SJSA1 (cell line): ENCODE measurements around the gene GPATCH8. TPM values are rescaled to one million over a fixed set of nuclear protein-coding genes. Genes with fewer than 3 reads are reported as not detected.

ENCODE experiments used
- DNase-seq, 2 experiments: peaks; one replicate each; pipeline ENCODE4 v3.0.0-alpha.2; 2015 to 2020; ENCODE audit warnings: low spot score in 2 of 2, low read depth in 1 of 2
- H3K27ac ChIP-seq: fragments of 250-450 bp; sonication (Bioruptor Pico); 2 replicates; pipeline ENCODE4 v1.5.1; 2020; ENCODE audit warnings: mild to moderate bottlenecking, moderate library complexity
- H3K27me3 ChIP-seq: fragments of 250-450 bp; sonication (Bioruptor Pico); replicated peaks from 2 replicates; pipeline ENCODE4 v1.5.1; 2020; ENCODE audit warnings: mild to moderate bottlenecking, moderate library complexity
- H3K36me3 ChIP-seq: fragments of 250-450 bp; sonication (Bioruptor Pico); 2 replicates; pipeline ENCODE4 v1.5.1; 2020; ENCODE audit warnings: mild to moderate bottlenecking
- H3K4me1 ChIP-seq: fragments of 250-450 bp; sonication (Bioruptor Pico); replicated peaks from 2 replicates; pipeline ENCODE4 v1.6.1; 2021; ENCODE audit warnings: mild to moderate bottlenecking
- H3K4me3 ChIP-seq: fragments of 250-450 bp; sonication (Bioruptor Pico); 2 replicates; pipeline ENCODE4 v1.5.1; 2020; ENCODE audit warnings: mild to moderate bottlenecking
- H3K9me3 ChIP-seq: fragments of 250-450 bp; sonication (Bioruptor Pico); replicated peaks from 2 replicates; pipeline ENCODE4 v1.5.1; 2020; ENCODE audit warnings: mild to moderate bottlenecking
- total RNA-seq: library from RNA; depleted of rRNA; stranded (reverse); fragments of >200 nt; shearing (Covaris generic); gene quantifications from 2 replicates; pipeline ENCODE4 v1.2.3, GENCODE V29; 2014

The GPATCH8 gene
- total RNA-seq, 1 experiment from 2014 or later, result 22.7 TPM

GRCh38 chr17:44464037-44464436 lies 39.2 kb downstream of the GPATCH8 start:
- H3K27me3 ChIP-seq, result no peaks in the 10 kb centered on the region
- peaks cover 20% of the 10 kb centered on the region for H3K36me3 ChIP-seq
- H3K4me3 ChIP-seq, result no peak overlapping the region
- no peaks in the 10 kb centered on the region for H3K9me3 ChIP-seq
- peaks cover 28% of the 10 kb centered on the region for H3K4me1 ChIP-seq
- peak overlapping the region; percentile 12; the same call in 1 of the 2 replicates for H3K27ac ChIP-seq
- peak in 1 of 2 experiments; percentile 42 for DNase-seq

GRCh38 chr17:44451832-44452231 lies 51.4 kb downstream of the GPATCH8 start:
- Histone ChIP-seq H3K4me3 (no peak overlapping the region), H3K4me1 (no peaks in the 10 kb centered on the region), H3K36me3 (peaks cover 21% of the 10 kb centered on the region), H3K9me3 (no peaks in the 10 kb centered on the region), H3K27ac (no peak overlapping the region), H3K27me3 (no peaks in the 10 kb centered on the region)
- no peak for DNase-seq

GRCh38 chr17:44451016-44451627 lies 52.1 kb downstream of the GPATCH8 start:
- Histone ChIP-seq H3K4me3 (no peak overlapping the region), H3K4me1 (no peaks in the 10 kb centered on the region), H3K27me3 (no peaks in the 10 kb centered on the region), H3K9me3 (no peaks in the 10 kb centered on the region), H3K36me3 (peaks cover 20% of the 10 kb centered on the region), H3K27ac (no peak overlapping the region)
- no peak for DNase-seq

- 0 out of 2 replicates have a peak, but pooled peaks cover 6% of the 10 kb centered on the region for H3K36me3 ChIP-seq
- H3K27ac ChIP-seq, result no peak overlapping the region
- DNase-seq, result no peak
- no peaks in the 10 kb centered on the region for H3K9me3 ChIP-seq
- H3K27me3 ChIP-seq, result no peaks in the 10 kb centered on the region
- no peak overlapping the region for H3K4me3 ChIP-seq
- peaks cover 18% of the 10 kb centered on the region for H3K4me1 ChIP-seq
These were observed 54.8 kb downstream of the GPATCH8 start for GRCh38 chr17:44448412-44448811.

DNA sequence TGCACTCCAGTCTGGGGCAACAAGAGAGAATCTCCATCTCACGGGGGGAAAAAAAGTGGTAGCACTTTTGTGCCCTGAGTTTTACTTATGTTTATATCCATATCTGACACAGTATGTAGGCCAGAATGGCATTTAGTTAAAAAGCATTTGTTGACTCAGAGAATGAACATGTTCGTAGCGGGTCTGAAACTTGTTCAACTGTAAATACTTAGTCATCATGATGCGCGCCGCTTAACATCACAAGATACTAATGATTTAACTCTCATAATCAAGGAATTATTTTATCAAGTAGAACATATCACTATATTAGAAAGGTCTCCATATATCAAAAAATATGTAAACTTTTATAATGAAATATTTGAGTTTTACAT lies 58.5 kb downstream of the GPATCH8 start:
- Histone ChIP-seq H3K27ac (peak overlapping the region; percentile 59), H3K27me3 (no peaks in the 10 kb centered on the region), H3K4me3 (no peak overlapping the region), H3K9me3 (no peaks in the 10 kb centered on the region), H3K4me1 (peaks cover 18% of the 10 kb centered on the region), H3K36me3 (peaks cover 4% of the 10 kb centered on the region; the same call in 1 of the 2 replicates)
- peak; percentile 56 to 81 for DNase-seq

- DNase-seq, result no peak
- H3K27ac ChIP-seq, result no peak overlapping the region
These were observed 60.4 kb downstream of the GPATCH8 start for GRCh38 chr17:44442806-44443205.

GRCh38 chr17:44439168-44439567 lies 64.0 kb downstream of the GPATCH8 start:
- H3K36me3 ChIP-seq, result peaks cover 29% of the 10 kb centered on the region
- no peak for DNase-seq
- H3K9me3 ChIP-seq, result no peaks in the 10 kb centered on the region
- no peaks in the 10 kb centered on the region for H3K27me3 ChIP-seq
- no peak overlapping the region for H3K4me3 ChIP-seq
- no peak overlapping the region for H3K27ac ChIP-seq
- peaks cover 7% of the 10 kb centered on the region for H3K4me1 ChIP-seq

More at GRCh38 chr17:44442806-44443205, 60.4 kb downstream of the GPATCH8 start:
- Histone ChIP-seq H3K4me3 (no peak overlapping the region), H3K27me3 (no peaks in the 10 kb centered on the region), H3K9me3 (no peaks in the 10 kb centered on the region), H3K36me3 (peaks cover 13% of the 10 kb centered on the region; the same call in 1 of the 2 replicates), H3K4me1 (peaks cover 18% of the 10 kb centered on the region)

GRCh38 chr17:44438636-44439035 lies 64.6 kb downstream of the GPATCH8 start:
- no peak for DNase-seq
- no peak overlapping the region for H3K27ac ChIP-seq

DNA sequence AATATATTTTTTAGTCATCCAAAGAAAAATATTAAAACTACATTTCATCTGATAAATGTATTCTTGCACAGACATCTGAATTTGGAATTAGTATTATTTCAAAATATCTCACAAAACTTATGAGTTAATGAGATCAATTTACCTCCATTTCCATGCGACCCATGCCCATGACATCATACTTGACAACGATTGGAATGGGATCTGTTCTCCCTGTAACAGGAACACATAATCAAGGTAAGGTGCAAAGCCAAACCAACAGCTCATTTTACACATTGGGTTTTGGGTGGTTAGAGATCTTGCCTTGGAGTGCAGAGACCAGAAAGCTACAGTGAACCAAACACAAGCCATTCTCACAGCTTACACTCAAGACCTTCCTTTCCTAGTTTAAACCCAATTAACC lies 66.9 kb downstream of the GPATCH8 start:
- no peak overlapping the region for H3K4me3 ChIP-seq
- H3K36me3 ChIP-seq, result peaks cover 47% of the 10 kb centered on the region
- DNase-seq, result no peak
- no peaks in the 10 kb centered on the region for H3K27me3 ChIP-seq
- no peaks in the 10 kb centered on the region for H3K4me1 ChIP-seq
- H3K27ac ChIP-seq, result no peak overlapping the region
- H3K9me3 ChIP-seq, result no peaks in the 10 kb centered on the region

More at GRCh38 chr17:44438636-44439035, 64.6 kb downstream of the GPATCH8 start:
- Histone ChIP-seq H3K4me1 (peaks cover 2% of the 10 kb centered on the region), H3K9me3 (no peaks in the 10 kb centered on the region), H3K36me3 (peaks cover 32% of the 10 kb centered on the region), H3K4me3 (no peak overlapping the region), H3K27me3 (no peaks in the 10 kb centered on the region)

GRCh38 chr17:44432254-44433157 lies 70.7 kb downstream of the GPATCH8 start:
- Histone ChIP-seq H3K27ac (no peak overlapping the region), H3K4me3 (no peak overlapping the region), H3K27me3 (no peaks in the 10 kb centered on the region), H3K4me1 (no peaks in the 10 kb centered on the region), H3K9me3 (no peaks in the 10 kb centered on the region), H3K36me3 (peaks cover 55% of the 10 kb centered on the region)
- DNase-seq, result no peak

DNA sequence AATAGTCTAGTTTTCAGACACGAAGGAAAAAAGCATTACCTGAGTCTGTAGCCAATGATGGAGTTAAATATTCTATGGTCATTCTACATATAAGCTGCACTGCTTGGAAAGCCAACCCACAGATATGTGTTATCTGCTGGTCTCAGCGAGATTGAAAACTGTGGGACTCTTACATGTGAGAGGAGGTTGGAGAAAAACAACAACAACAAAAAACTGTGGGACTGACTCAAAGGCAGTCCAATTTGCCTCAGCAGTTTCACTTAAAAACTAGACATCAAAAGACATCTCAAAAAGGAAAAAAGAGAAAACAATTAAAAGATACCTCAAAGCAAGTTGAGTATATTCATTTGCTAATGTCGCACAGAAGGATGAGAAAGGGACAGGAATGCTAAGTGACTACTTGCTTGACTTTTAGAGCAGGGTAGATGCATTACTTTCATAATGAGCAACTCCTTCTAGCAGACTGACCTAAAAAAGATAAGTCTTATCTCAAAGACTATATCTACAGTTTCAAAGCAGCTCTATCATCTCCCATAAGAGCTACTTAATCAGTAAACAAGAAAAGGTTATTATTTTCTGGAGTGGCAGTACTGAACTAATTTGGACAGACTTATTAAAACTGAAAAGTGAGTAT lies 78.3 kb downstream of the GPATCH8 start:
- H3K36me3 ChIP-seq, result peaks cover 65% of the 10 kb centered on the region

DNA sequence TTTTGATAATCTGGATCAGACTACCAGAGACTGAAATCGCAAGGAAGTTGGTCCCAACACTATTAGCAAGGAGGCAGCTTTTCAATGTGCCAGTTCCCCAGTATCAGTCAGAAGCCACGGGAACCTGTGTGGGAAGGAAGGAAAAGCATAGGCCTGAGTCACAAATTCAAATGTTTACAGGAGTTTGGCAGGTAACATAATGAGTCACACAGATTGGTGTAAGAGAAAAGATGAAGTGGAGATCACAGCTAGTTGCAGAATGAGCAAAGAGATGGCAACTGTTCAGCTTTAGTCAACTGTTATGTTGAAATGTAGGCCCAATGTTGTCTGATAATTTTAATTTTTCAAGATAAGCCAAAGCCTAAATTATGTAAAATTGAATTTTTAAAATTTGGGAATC lies 85.7 kb downstream of the GPATCH8 start:
- H3K9me3 ChIP-seq, result no peaks in the 10 kb centered on the region
- H3K27me3 ChIP-seq, result no peaks in the 10 kb centered on the region
- DNase-seq, result no peak
- H3K4me3 ChIP-seq, result no peak overlapping the region
- no peaks in the 10 kb centered on the region for H3K4me1 ChIP-seq
- no peak overlapping the region for H3K27ac ChIP-seq
- H3K36me3 ChIP-seq, result peaks cover 63% of the 10 kb centered on the region

More for the DNA sequence above, 78.3 kb downstream of the GPATCH8 start:
- Histone ChIP-seq H3K4me3 (no peak overlapping the region), H3K27ac (no peak overlapping the region), H3K27me3 (no peaks in the 10 kb centered on the region), H3K9me3 (no peaks in the 10 kb centered on the region), H3K4me1 (no peaks in the 10 kb centered on the region)
- no peak for DNase-seq

DNA sequence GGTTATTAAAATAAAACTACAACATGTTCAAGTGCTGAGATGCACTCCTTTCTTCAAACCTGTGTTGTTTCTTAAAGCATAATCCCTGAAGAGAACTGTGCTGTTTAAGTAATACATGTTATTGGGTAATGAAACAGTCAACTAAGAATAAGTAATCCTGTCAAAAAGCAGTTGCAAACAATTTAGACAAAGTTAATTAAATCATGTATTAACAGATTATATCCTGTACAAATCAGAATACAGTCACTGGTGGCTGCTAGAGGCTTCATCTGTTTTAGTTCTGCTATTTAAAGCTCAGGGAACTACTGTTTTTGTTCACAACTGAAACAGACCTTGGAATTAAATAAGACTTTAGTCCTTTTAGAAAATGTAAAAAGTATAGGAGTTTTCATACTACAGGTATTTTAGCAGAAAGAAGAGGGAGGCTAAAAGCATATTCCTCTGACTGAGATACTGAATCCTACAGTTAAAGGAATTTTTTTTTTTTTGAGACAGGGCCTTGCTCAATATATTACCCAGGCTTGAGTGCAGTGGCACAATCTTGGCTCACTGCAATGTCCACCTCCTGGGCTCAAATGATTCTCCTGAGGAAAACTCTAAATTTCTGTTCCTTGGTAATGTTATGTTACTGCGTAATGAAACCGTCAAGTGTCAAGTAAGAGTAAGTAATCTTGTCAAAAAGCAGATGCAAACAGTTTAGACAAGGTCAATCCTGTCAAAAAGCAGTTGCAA lies 86.5 kb downstream of the GPATCH8 start:
- no peak overlapping the region for H3K4me3 ChIP-seq
- H3K9me3 ChIP-seq, result no peaks in the 10 kb centered on the region
- no peak for DNase-seq
- H3K36me3 ChIP-seq, result peaks cover 58% of the 10 kb centered on the region
- H3K4me1 ChIP-seq, result no peaks in the 10 kb centered on the region
- H3K27me3 ChIP-seq, result no peaks in the 10 kb centered on the region
- no peak overlapping the region for H3K27ac ChIP-seq
